Stimulated activated CD4-positive, alpha-beta T cell treated with anti-CD3 and anti-CD28 coated beads, TNF-alpha, amount 100 ng/mL, for 48 hours (primary cell): ENCODE data around the gene GPR137B.
"Not testable (repeated sequence)": the region's sequence is repeated elsewhere in the genome, so short reads cannot be mapped to it uniquely, and the experiment has no call there.

Experiments used
- DNase-seq, 3 donors: peaks; one replicate each; pipeline ENCODE4 v3.0.0-alpha.2; 2020; ENCODE audit warnings: low read depth in 3 of 3

The GPR137B gene

GRCh38 chr1:236161230-236161629 lies 18.9 kb downstream of the GPR137B start:
- DNase-seq: no peak

GRCh38 chr1:236161755-236162154 lies 19.4 kb downstream of the GPR137B start:
- not testable (repeated sequence) for DNase-seq

- DNase-seq: no peak
Measured at GRCh38 chr1:236163463-236164153, 21.3 kb downstream of the GPR137B start.

DNA sequence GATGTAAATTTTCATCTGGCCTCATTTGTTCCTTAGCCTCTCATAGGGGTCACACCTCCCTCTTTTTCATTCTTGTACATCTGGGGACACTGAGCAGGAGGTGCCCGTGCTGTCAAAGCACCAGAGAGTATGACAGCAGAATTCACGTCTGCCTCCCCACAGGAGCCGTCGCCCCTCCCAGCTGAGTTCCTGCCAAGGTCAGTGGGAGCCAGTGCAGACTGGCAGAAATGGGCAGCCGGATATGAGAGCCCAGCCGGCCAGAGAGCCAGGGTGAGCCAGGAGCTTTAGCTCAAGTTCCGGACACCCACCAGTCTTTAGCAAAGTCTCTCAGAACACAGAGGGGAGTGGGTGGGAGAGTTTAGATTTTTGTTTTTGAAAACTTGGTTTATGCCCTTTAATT lies 21.9 kb downstream of the GPR137B start:
- no peak for DNase-seq

GRCh38 chr1:236165238-236165981 lies 23.1 kb downstream of the GPR137B start:
- no peak for DNase-seq

DNA sequence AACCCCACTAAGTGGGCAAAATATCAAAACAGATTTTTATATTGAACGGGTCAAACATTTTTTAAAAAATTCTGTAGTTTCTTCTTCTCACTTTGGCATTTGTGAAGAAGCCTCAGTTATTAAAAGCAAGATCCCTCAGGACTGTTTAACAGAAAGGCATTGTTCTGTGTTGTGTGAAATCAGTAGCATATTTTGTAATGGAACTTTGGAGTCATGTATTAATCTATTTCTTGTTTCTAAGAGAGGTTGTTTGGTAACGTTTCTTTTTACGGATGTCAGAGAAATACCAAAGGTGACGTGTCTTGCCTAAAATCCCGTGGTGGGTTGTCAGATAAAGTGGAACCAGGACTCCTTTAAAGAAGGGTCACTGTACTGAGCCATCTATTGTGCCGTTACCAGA lies 23.7 kb downstream of the GPR137B start:
- DNase-seq: no peak

DNA sequence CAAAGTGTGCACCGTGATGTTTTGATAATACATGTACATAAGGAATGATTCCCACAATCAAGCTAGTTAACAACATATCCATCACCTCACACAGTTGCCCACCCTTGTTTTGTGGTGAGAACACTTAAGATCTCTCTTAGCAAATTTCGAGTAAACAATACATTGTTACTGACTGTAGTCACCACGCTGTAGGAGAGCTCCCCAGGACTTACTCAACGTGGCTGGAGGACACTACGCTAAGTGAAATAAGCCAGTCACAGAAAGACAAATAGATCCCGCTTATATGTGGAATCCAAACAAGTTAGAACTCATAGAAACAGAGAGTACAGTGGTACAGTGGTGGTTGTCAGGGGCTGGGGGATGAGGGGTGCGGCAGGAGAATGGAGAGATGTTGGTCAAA lies 24.8 kb downstream of the GPR137B start:
- no peak for DNase-seq

DNA sequence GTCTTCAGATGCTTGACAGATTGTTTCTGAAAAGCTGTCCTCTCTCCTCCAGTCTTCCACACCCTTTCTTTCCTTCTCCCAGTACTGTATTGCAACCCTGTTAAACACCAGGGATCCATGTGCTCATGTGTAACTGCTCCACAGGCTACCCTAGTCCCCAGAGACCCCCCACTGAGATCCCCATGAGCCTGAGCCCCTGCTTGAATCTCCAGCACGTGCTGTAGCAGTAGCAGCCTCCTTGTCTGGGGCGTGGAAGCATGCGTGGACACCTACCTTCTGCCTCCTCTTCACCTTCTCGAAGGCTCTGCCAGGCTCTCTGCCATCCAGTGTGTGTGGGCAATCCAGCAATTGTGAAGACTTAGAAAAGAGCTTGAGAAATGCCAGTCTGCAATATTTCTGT lies 25.2 kb downstream of the GPR137B start:
- no peak for DNase-seq

DNA sequence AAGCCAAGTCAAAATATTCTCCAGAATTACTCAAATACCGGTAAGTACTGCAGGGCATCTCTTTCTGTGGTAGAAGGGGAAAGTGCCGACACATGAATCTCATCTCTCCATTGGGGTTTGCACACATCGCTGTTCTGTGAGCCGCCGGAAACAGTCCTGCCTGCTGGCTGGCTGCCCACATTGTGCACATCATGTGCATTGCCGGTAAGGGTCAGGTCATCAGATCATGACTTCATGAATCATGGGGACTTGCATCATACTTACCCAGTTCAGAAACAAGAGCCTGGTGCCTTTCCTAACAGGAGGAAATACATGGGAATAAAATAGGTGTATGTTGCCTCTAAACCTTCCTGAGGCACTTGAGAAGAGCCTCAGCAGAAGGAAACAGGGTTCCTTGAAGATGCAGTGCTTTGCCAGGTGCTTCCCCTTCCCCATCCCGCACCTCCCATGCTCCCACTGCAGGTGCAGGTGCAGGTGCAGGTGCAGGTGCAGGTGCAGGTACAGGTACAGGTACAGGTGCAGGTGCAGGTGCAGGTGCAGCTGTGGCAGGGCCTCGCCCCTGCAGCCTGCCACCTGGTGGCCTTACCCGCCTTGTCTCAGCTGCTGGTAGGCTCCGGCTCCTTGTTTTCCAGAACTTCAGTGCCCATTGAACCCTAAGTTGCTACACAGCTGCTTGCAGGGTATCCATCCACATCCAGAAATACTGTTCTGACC lies 26.5 kb downstream of the GPR137B start:
- no peak for DNase-seq

DNA sequence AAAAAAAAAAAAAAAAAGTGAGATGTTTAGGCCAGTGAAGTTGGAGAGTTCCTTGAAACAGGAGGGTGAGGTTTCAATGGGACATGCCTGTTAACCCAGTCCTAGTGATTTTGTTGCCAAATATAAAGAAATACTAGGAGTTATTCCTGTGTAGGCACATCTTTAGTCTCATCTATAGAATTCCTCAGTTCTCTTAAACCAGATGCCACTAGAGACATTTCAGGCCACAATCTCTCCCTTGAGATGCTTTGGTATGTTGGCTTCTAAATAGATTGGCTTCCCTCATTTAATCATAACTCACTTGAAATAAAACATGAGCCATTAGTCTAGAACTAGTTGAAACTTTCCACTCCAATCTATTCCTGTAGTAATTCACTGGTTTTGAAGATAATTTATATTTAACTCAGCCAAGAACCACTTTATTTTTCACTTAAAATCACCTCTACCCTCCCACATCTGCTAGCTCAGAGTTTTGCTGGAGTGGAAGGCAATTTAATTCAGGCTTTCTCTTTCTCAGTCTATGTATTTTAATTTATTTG lies 29.8 kb downstream of the GPR137B start:
- DNase-seq: no peak

DNA sequence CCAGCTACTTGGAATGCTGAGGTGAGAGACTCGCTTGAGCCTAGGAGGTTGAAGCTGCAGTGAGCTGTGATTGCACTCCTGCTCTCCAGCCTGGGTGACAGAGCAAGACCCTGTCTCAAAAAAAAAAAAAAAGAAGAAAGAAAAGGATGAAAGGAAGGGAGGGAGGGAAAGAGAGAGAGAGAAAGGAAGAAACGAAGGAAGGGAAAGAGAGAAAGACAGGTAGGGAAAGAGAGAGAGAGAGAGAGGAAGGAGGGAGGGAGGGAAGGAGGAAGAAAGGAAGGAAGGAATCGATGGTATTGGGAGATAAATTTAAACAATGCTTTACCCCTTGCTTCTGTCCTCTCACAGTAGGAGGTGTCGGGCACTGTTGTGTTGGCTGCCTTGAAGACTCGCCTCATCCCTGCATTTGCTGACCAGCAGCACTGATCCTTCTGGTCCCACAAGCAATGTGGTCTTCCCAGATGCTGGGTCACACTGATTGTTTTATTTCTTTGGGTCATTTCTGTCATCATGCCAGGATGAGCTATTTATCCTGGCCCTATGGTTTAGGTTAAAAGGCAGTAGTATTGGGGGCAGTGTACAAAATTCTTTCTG lies 30.9 kb downstream of the GPR137B start:
- no peak for DNase-seq

GRCh38 chr1:236175642-236176336 lies 33.5 kb downstream of the GPR137B start:
- DNase-seq: no peak

GRCh38 chr1:236176337-236177336 lies 34.3 kb downstream of the GPR137B start:
- DNase-seq: no peak

- no peak for DNase-seq
Measured at GRCh38 chr1:236179634-236180033, 37.3 kb downstream of the GPR137B start.

DNA sequence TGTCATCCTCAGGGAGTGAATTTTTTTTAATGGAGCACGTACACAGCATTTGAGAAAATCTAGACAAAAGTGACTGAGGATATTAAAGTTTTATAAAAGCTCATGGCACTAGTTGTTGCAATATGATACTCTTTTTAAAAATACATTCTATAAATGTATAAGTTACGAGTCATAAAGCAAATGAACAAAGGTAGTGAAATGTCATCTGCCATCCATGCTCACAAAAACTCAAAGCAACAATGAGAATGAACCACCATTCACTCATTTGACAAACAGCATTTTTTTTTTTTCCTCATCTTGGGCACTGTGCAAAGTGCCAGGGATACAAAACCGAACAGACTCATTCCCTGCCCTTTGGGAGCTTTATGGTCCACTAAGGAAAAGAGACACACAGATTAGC lies 38.7 kb downstream of the GPR137B start:
- DNase-seq: no peak

- no peak for DNase-seq
Measured at GRCh38 chr1:236185687-236186086, 43.3 kb downstream of the GPR137B start.

DNA sequence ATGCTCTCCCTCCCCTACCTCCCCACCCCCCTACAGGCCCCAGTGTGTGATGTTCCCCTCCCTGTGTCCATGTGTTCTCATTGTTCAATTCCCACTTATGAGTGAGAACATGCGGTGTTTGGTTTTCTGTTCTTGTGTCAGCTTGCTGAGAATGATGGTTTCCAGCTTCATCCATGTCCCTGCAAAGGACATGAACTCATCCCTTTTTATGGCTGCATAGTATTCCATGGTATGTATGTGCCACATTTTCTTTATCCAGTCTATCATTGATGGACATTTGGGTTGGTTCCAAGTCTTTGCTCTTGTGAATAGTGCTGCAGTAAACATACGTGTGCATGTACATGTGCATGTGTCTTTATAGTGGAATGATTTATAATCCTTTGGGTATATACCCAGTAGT lies 44.1 kb downstream of the GPR137B start:
- DNase-seq: not testable (repeated sequence)

- not testable (repeated sequence) for DNase-seq
Measured at GRCh38 chr1:236188084-236188483, 45.7 kb downstream of the GPR137B start.

- DNase-seq: no peak
Measured at GRCh38 chr1:236193184-236193583, 50.8 kb downstream of the GPR137B start.

GRCh38 chr1:236200925-236201324 lies 58.6 kb downstream of the GPR137B start:
- DNase-seq: no peak
